ENCODE data around the gene SKIL. TPM values are rescaled to one million over a fixed set of nuclear protein-coding genes. Genes with fewer than 3 reads are reported as not detected.
A peak's percentile ranks its signal among the peaks of the same experiment; 100 is the strongest.

The SKIL gene
- total and polyA plus RNA-seq, 2 experiments from 2014 or later, result 141 to 358 TPM

GRCh38 chr3:170356596-170357175 lies 829 bp upstream of the SKIL start:
- H3K4me1 Mint-ChIP-seq, result peaks cover 43% of the 10 kb centered on the region

More at GRCh38 chr3:170356596-170357175, 829 bp upstream of the SKIL start:
- Histone ChIP-seq H2AFZ (no peak overlapping the region), H4K20me1 (replicated peaks; ENCODE audit: insufficient read depth) (peaks cover 23% of the 10 kb centered on the region), H3K27me3 (ENCODE audit: insufficient read depth) (no peaks in the 10 kb centered on the region), H3K36me3 (ENCODE audit: insufficient read depth) (peaks cover 21% of the 10 kb centered on the region), H3K9me2 (ENCODE audit: insufficient read depth) (no peaks in the 10 kb centered on the region), H3K4me3 (peak overlapping the region; percentile 63), H3K79me2 (replicated peaks; ENCODE audit: insufficient read depth) (peaks cover 41% of the 10 kb centered on the region), H3K27ac (ENCODE audit: low read depth) (peak overlapping the region; percentile 99), H3K4me1 (ENCODE audit: insufficient read depth) (peaks cover 43% of the 10 kb centered on the region), H3F3A (replicated peaks; ENCODE audit: low read depth) (peaks cover 30% of the 10 kb centered on the region), H3K4me2 (peak overlapping the region; percentile 83)
- DNase-seq (ENCODE audit: low spot score), result peak; percentile 90
- TF ChIP-seq EZH2phosphoT487 (IDR thresholded peaks at IDR 0.05; ENCODE audit: unreplicated experiment) (no peak), REST (IDR thresholded peaks at IDR 0.05; ENCODE audit: unreplicated experiment) (no peak), NANOG (IDR thresholded peaks at IDR 0.05; ENCODE audit: borderline replicate concordance) (no peak), POLR2AphosphoS5 (IDR thresholded peaks at IDR 0.05; ENCODE audit: low read depth) (no peak), EZH2 (IDR thresholded peaks at IDR 0.05; ENCODE audit: low read depth, unreplicated experiment) (no peak), CTCF (conservative IDR thresholded peaks at IDR 0.05; ENCODE audit: low read depth in 2 of 2) (0 out of 4 replicates have a peak, but pooled peaks of 1 of the 2 experiments have one; percentile 5), ETS1 (IDR thresholded peaks at IDR 0.05) (0 out of 2 replicates have a peak, but pooled peaks have one; percentile 32), STAT1 (IDR thresholded peaks at IDR 0.05; ENCODE audit: unreplicated experiment) (no peak), ZNF331 (CRISPR knock-in tag; IDR thresholded peaks at IDR 0.05; ENCODE audit: low read depth) (no peak)
- H3K27ac Mint-ChIP-seq, result peak overlapping the region; percentile 96
- H3K4me3 Mint-ChIP-seq, result peak overlapping the region; percentile 81
- peak; percentile 57 for ATAC-seq
- no peaks in the 10 kb centered on the region; the same call in 2 of the 3 replicates for H3K9me3 Mint-ChIP-seq
- H3K36me3 Mint-ChIP-seq (ENCODE audit: low read depth), result peaks cover 34% of the 10 kb centered on the region
- H3K27me3 Mint-ChIP-seq (ENCODE audit: insufficient read depth, low read depth, poor library complexity), result peaks cover 5% of the 10 kb centered on the region

Measured in GM23338 (cell line).